ENCODE results near the gene COX8C.
"Not testable (repeated sequence)": the region's sequence is repeated elsewhere in the genome, so short reads cannot be mapped to it uniquely, and the experiment has no call there.

COX8C gene

GRCh38 chr14:93322929-93323599, 23.9 kb upstream of the COX8C start:
- no peak for DNase-seq

- no peak for DNase-seq
Measured at GRCh38 chr14:93323600-93324174, 23.3 kb upstream of the COX8C start.

DNA sequence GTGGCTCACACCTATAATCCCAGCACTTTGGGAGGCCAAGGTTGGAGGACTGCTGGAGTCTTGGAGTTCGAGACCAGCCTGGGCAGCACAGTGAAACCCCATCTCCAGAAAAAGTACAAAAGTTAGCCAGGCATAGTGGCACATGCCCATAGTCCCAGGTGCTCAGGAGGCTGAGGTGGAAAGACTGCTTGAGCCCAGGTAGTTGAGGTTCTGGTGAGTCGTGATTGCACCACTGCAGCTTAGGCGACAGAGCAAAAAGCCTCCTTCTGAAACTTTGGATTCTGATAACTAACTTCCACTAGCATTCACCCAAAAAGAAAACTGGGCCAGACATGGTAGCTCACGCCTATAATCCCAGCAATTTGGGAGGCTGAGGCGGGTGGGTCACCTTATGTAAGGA, 20.8 kb upstream of the COX8C start:
- no peak for DNase-seq

- DNase-seq: no peak
Measured at GRCh38 chr14:93328546-93328945, 18.4 kb upstream of the COX8C start.

DNA sequence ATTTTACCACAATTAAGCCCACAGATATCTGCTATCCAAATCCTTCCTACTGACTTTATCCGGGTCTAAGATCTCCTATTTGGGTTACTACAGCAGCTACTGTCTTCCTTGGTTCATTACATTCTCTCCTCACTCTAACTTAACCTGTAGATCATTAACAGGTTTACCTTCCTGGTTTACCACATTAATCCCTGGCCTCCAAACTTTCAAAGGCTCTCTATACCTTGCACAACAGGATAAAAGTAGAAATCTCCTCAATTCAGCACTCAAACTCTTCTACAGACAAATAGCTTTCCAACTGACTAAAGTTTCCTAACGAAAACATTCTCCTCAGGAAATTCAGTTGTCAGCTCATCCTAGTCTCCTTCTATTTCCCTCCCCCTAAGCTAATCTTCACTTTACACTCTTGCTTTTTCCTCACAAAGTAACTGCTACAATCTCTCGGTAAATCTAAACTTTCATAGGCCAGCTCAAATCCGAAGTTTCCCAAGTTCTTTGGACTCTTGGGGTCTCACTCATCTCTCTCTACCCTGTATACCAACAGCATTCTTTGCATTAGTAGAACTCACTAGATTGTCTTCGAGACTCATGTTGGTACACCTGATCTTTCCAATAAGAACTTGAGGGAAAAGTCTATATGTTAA, 16.9 kb upstream of the COX8C start:
- no peak for DNase-seq

GRCh38 chr14:93330609-93331000, 16.4 kb upstream of the COX8C start:
- DNase-seq: no peak

DNA sequence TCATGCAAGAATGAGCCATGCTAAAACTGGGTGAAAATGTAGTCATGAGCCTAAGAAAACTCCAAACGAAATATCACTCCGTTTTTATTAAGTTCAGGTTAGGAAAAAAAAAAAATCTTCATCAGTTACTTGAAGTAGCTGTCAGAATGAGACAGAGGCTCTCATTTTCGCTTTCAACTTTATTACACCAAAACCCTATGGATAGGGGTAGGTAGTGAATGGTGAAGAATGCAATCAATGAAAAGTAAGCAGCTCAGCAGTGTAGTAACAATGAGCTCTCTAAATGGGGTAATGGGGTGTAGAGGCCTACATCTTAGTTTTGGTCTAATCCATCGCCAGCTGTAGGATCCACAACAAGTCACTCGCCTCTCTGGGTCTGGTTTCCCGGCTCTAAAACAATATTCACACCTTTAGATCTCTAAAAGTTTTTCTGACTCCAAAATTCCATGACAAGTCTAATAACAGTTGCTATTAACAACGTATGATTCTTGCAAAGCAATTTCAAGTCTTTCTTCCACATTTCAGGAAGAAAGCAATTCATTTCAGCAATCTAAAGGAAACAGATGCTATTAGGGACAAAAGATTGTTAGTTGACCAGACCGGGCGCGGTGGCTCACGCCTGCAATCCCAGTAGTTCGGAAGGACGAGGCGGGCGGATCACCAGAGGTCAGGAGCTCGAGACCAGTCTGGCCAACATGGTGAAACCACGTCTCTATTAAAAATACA, 15.8 kb upstream of the COX8C start:
- DNase-seq: no peak

GRCh38 chr14:93331728-93332396, 15.1 kb upstream of the COX8C start:
- no peak for DNase-seq

DNA sequence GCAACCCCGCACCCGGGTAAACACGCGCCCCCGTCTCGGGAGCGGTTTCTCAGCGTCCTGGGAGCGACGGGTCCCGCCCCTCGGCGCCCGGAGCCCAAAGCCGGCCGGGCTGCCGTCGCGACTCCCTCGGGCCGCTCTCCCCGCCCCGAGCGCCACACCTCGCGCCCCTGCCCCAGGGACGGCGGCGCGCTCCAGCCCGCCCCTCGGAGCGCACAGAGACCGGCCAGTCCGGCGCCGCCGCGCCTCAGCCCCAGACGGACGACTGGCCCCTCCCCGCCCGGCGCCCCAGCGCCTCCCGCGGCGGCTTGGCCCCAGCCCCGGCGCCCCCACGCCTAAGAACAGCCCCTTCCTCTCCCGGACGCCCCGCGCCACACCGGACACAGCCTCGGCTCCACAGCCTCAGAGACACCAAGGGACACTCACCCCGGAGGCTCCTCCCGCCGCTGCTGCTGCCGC, 14.6 kb upstream of the COX8C start:
- DNase-seq: peak; percentile 81

GRCh38 chr14:93332853-93333630, 13.9 kb upstream of the COX8C start, which contains the start of gene BTBD7:
TSS of gene BTBD7 (minus strand) at chr14:93333036. CDS start at chr14:93296051, 36,985 bp downstream.
- peak; percentile 96 for DNase-seq

- DNase-seq: no peak
Measured at GRCh38 chr14:93333631-93334103, 13.3 kb upstream of the COX8C start.

DNA sequence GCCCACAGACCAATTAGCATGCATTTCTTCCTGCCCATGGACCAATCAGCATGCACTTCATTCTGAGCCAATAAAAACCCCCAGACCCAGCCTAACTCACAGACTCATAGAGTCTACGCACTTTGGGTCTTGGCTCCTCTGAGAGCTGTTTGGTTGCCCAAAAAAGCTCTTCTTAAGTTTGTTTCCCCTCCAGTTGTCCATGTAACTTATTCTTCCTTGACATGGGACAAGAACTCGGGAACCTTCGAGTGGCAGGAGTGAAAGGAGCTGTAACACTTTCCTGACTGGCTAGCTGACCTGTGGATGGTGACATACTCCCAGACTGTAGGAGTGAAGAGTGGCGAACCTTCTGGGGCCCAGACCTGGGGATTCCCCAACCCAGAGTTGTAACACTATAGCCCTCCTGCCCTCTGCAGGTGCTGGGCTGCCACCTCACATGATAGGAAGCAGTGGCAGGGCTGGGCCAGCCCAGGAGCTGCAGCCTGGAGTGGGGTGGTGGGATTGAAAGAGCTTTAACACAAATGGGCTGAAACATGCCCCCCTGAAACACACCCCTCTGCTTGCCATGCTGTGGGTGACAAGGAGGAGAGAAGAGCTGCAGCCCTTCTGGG, 9.7 kb upstream of the COX8C start:
- DNase-seq: no peak

DNA sequence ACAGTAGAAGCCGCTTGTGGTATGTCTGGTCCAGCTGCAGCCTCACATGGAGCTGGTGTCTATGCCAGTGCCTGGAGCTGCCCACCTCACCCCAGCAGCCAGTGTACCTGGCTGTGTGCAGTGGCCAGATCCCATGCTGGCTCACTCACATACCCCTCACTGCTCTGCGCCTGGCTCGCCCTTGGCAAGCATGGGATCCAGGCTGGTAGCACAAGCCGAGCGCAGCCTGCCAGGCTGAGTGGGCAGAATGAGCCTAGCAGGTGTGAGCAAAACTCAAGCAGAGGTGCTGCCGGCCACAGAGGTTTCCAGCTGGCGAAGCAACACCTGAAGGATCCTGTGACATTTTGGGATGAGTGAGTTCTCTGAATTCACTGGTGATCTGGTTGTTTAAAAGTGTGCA, 9.1 kb upstream of the COX8C start:
- no peak for DNase-seq

- no peak for DNase-seq
Measured at GRCh38 chr14:93343266-93343665, 3.7 kb upstream of the COX8C start.

DNA sequence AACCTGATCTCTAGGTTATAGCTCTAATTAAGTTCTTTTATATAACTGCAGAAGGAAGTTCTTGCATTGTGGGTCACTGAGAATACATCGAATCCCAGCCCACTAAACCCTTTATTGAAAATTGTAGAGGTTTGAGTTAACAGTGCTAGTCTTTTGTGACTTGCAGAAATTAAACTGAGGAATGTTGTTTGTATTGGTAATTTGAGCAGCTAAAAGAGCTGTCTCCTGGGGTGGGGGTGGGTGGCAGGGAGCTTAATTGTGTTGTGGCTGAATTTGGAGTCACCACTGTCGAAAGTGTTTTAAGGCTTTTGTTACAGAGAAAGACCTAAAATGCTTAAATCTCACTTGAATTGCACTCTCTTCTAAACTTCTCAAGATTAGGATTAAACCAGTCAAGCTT, 3.2 kb upstream of the COX8C start:
- no peak for DNase-seq

- DNase-seq: no peak
Measured at GRCh38 chr14:93347850-93348249, 868 bp downstream of the COX8C start.

GRCh38 chr14:93348292-93348691, 1.3 kb downstream of the COX8C start:
- no peak for DNase-seq

DNA sequence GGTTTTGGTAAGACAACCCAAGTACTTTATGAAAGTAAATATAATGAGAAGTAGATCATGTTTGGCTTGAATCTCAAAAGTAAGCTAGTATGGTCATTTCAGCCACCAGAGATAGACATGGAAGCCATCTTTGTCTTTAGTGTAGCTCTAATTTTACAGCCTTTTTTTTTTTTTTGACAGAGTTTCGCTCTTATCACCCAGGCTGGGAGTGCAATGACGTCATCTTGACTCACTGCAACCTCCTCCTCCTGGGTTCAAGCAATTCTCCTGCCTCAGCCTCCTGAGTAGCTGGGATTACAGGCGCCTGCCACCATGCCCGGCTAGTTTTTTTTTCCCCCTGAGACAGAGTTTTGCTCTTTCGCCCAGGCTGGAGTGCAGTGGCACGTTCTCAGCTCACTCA, 7.9 kb downstream of the COX8C start:
- not testable (repeated sequence) for DNase-seq

- no peak for DNase-seq
Measured at GRCh38 chr14:93368996-93369712, 22.2 kb downstream of the COX8C start.

DNA sequence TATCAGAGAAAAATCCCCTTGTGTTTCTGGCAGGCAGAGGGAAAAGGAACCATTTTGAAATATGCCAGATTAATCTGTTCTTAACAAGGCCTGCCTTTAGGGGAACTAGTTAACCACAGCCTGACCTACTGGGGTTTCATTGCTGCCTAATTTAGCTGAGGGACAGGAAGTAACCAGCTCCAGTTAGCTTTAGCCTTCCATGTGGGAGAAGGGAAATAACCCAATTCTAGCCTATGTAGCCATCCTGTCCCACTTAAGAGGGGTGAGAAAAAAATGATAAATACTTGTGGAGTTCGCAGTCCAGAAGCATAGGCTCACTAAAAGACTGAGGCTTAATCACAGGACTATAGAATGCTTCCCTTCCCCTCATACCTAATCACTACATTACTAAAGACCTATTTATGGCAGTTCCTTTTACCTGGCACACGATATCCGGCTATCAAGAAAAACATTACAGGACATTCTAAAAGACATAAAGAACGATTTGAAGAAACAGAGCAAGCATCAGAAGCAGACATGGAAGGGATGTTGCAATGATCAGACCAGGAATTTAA, 22.8 kb downstream of the COX8C start:
- DNase-seq: no peak
